ENCODE measurements around the gene SAMMSON.

- TF ChIP-seq RAD21 (IDR thresholded peaks at IDR 0.05; ENCODE audit: low read depth) (no peak), REST (IDR thresholded peaks at IDR 0.05; ENCODE audit: low read depth) (no peak), EGR1 (IDR thresholded peaks at IDR 0.05) (no peak), FOXM1 (IDR thresholded peaks at IDR 0.05; ENCODE audit: borderline replicate concordance, low read depth) (no peak), EP300 (IDR thresholded peaks at IDR 0.05; ENCODE audit: borderline replicate concordance) (no peak)
Observed at GRCh38 chr3:70042641-70043040, 43.1 kb downstream of the SAMMSON start.

Data from Ishikawa (cell line).